HG03159 (cell line): ENCODE data around the gene ZNF628.
A peak's percentile ranks its signal among the peaks of the same experiment; 100 is the strongest.
"Not testable (repeated sequence)": the region's sequence is repeated elsewhere in the genome, so short reads cannot be mapped to it uniquely, and the experiment has no call there.

Source experiments
- ATAC-seq: cut with Tn5 transposase; IDR thresholded peaks from one replicate; pipeline ENCODE4 v1.9.1; 2021; ENCODE audit warnings: mild to moderate bottlenecking, moderate library complexity; ENCODE audit not compliant: unreplicated experiment

The ZNF628 gene

DNA sequence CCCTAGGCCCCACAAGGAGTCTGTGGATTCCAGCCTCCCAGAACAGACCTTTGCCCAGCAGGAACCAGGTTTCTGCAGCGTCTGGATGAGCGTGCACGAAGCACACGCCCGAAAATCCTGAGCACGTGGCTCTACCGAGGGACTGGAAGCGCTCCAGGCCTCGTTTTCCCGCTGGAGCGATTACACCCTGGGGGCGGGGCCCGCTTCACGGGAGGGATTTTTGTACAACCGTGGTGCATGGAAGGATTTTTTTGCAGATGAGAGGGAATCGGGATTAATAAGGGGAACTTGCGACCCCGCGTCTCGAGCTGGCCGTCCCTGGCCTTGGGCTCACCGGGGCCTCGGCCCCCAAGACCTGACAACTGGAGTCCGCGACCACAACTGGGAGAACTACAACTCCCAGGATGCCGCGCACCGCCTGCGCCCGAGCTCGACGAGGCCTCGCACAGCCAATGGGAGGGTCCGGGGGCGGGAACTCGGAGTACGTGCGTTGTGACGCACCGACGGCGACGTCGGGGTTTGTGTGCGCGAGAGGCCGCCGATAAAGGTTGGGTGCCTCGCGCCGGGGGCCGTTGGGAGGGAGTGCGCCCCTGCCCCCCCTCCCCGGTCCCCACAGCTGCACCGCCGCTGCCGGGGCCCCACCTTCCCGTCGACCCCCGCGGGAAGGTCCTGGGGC, at the start of gene ZNF628:
TSS of gene ZNF628 (plus strand) at position 518 of the 676 bp plus-strand sequence. CDS start 3,294 bp downstream, outside the sequence.
- peak; percentile 84 for ATAC-seq

DNA sequence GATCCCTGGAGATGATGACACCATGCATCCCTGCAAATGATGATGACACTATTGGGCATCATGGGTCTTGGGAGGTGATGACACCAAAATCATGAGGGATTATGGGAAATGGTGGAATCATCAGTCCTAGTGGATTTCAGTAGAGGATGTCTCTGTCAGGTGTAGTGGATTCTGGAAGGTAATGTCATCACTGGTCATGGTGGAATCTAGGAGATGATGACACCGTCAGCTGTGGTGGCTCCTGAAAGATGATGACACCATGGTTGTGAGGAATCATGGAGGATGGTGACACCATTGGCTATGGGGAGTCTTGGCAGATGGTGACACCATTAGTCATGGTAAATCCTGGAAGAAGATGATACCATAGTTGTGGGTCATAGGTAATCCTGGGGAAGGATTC, 45.2 kb upstream of the ZNF628 start:
- ATAC-seq, result no peak

DNA sequence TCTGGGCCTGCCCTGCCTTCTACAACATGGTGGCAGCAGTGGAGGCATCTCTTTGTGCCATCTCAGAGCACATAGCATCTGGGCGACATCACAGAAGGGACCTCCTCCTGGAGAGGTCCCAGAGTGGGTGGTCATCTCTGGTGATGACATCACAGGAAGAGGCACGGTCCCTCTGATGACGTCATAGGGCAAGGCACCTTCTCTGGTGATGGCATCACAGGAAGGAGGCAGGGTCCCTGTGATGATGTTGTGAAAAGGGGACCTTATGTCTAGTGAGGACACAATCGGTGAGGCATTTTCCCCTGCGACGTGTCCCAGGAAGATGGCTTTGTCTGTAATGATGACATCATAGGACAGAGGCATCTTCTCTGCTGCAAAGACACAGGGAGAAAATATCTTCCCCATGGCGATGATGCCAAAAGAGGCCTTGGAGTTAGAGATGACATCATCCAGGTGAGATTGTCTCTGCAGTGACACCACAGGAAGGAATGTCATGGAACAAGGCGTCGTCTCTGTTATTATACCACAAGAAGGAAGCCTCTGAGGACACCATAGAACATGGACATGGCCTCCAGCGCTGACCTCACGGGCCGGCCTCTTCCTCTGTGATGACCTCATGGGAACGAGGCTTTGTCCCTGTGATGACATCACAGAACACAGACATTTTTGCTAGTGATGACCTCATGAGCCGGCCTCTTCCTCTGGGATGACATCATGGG, 44.0 kb upstream of the ZNF628 start:
- ATAC-seq, result no peak

GRCh38 chr19:55433292-55433691, 43.1 kb upstream of the ZNF628 start:
- no peak for ATAC-seq

- no peak for ATAC-seq
These were observed 42.0 kb upstream of the ZNF628 start for GRCh38 chr19:55434356-55434919.

DNA sequence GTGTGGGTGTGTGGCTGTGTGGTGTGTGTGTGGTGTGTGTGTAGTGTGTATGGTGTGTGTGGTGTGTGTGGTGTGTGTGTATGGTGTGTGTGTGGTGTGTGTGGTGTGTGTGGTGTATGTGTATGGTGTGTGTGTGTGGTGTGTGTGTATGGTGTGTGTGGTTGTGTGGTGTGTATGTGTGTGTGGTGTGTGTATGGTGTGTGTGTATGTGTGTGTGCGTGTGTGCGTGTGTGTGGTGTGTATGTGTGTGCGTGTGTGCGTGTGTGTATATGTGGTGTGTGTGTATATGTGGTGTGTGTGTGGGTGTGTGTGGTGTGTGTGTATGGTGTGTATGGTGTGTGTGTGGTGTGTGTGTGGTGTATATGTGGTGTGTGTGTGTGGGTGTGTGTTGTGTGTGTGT, 41.4 kb upstream of the ZNF628 start:
- no peak for ATAC-seq

GRCh38 chr19:55436847-55437246, 39.6 kb upstream of the ZNF628 start:
- no peak for ATAC-seq

- no peak for ATAC-seq
These were observed 39.0 kb upstream of the ZNF628 start for GRCh38 chr19:55437410-55437809.

DNA sequence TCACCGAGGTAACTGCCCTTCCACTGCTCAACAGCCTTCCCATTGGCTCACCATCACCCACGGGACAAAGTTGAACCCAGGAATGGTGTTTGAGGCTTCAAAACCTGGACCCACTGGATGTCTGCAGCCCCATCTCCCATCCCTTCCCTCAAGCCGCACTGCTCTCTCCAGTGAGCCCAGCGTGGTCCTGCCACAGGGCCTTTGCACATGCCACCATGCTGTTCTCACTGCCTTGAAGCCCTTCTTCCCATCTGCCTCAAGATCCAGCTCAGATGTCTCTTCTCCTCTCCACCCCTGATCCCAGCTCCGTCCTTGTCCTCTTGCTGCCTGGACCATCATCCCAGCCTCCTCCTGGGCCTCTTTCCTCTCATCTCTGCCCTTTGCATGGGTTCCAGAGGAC, 37.4 kb upstream of the ZNF628 start:
- ATAC-seq, result no peak

GRCh38 chr19:55440411-55441105, 35.9 kb upstream of the ZNF628 start:
- ATAC-seq, result no peak

DNA sequence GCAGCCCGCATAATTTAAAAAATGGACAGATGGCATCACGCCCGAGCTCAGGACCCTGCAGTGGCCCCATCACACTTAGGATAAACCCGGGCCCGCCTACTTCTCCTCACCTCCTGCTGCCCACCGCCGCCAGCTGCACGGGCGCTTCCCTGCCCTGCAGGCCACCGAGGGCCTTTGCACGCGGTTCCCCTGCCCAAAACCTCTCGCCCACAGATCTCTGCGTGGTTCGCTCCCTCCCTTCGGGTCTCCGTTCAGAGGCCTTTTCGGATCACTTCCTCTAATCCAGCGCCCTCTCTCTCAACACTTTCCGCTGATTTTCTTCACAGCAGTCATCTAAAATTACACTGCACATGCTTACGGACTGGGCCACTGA, 35.1 kb upstream of the ZNF628 start:
- no peak for ATAC-seq

- ATAC-seq, result no peak
These were observed 34.6 kb upstream of the ZNF628 start for GRCh38 chr19:55441692-55442321.

- no peak for ATAC-seq
These were observed 34.0 kb upstream of the ZNF628 start for GRCh38 chr19:55442372-55442961.

DNA sequence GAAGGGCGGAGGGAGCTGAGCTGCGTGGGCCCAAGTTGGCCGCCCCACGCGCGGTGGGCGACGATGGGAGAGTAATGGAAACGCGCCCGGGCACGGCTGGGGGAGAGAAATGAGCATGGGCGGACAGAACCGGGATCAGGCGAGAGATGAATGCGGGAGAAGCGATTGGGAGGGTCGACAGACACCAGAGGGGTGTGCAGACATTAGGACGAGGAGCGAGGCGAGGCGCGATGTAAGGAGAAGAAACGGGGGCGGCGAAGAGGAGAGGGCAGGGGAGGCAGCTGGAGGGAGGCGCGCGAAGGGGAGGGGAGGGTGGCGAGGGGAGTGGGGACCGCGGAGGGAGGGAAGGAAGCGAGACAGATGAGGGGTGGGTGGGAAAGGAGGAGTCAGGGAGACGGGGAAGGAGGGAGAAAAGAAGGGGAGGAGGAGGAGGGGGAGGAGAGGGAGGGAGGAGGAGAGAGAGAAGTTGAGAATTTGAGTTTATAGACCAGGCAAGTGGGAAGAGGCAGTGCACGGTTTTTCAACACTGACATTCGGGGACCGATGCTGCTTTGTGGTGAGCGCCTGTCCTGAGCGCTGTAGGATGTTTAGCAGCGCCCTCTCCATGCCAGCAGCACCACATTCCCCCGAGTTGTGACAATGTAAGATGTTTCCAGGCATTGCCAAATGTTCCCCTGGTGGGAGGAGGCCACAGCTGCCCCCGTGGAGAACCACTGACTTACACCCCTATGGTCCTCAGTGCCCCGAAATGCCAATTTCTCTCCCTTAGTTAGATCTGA, 33.2 kb upstream of the ZNF628 start, which contains the start of gene SHISA7:
TSS of gene SHISA7 (minus strand) at position 256 of the 779 bp plus-strand sequence. CDS start 437 bp downstream, outside the sequence.
- ATAC-seq, result no peak

GRCh38 chr19:55443824-55444480, 32.5 kb upstream of the ZNF628 start:
- no peak for ATAC-seq

DNA sequence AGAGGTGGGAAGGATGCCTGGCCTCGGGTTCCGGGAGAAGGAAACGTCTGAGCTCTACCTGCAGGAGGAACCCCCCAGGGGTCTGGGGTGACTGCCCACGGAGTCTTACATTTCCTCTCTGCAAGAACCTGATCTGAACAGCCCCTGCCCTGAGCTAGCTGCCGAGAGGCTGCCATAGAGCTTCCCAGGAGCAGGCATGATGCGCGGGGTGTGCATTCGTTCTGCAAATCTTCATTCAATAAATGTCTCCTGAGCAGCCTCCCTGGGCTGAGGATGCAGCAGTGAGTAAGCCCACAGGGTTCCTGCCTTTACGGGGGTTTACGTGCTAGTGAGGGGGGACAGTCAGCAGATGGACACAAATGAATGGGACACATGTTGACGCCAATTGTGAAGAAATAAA, 31.8 kb upstream of the ZNF628 start:
- no peak for ATAC-seq

DNA sequence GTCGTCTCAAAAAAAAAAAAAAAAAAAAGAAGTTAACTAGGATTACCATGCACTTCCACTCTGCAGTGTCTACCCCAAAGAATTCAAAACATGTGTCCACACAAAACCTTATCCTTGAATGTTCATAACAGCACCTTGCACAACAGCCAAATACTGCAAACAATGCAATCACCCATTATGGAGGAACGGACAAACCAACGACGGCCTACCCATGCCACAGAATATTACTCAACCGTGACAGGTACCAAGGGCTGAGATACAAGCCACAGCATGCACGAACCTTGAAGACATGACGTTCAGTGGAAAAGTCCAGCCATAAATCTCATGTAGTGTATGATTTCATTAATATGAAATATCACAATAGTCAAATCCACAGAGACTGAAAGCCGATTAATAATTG, 30.4 kb upstream of the ZNF628 start:
- no peak for ATAC-seq

DNA sequence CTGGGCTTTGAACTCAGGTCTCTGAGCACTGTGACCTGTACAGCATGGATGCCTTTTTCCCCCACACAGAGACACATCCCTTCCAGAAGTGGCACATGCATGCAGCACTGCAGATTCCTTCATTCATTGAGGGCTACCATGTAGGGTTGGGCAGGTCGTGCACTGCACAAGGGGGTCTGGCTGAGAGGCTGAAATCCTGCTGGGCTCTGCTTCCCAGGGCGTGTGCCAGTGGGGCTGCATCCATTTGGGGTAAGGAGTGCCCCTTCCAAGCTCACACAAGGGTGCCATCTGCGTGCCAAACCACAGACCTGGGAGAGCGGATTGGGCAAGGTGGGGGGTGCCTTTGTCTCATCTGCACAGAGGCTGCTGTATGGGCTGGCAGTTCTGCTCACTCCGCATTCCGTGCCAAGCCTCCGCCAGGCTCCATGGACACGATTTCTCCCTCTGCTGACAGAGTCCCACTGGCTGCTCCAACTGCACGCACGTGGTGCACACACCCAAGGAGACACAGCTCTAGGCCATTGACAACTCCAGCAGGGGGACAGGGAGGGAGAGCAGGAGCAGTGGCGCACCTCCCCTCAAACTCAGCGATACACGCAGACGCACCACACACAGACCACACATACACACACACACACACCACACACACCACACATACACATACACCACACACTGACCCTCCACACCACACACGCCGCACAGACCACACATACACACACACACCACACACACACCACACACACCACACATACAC, 28.8 kb upstream of the ZNF628 start:
- ATAC-seq, result no peak

GRCh38 chr19:55448175-55448490, 28.3 kb upstream of the ZNF628 start:
- not testable (repeated sequence) for ATAC-seq
